Endothelial cell (in vitro differentiated cells): Measurements from ENCODE around the gene ARL3. TPM values are rescaled to one million over a fixed set of nuclear protein-coding genes. Genes with fewer than 3 reads are reported as not detected.

Experiments used
- DNase-seq: peaks from one replicate; pipeline ENCODE4 v3.0.0; 2021; ENCODE audit warnings: low spot score
- H3K27ac Mint-ChIP-seq: one replicate; pipeline ENCODE4 v1.8.0; 2021; ENCODE audit warnings: mixed read lengths, inconsistent platforms; ENCODE audit not compliant: unreplicated experiment
- H3K27me3 Mint-ChIP-seq: one replicate; pipeline ENCODE4 v1.8.0; 2021; ENCODE audit warnings: mild to moderate bottlenecking, moderate library complexity, mixed read lengths, inconsistent platforms; ENCODE audit not compliant: unreplicated experiment
- H3K36me3 Mint-ChIP-seq: one replicate; pipeline ENCODE4 v1.8.0; 2021; ENCODE audit warnings: mild to moderate bottlenecking, low read depth, mixed read lengths, inconsistent platforms; ENCODE audit not compliant: unreplicated experiment
- H3K4me1 Mint-ChIP-seq: one replicate; pipeline ENCODE4 v1.8.0; 2021; ENCODE audit warnings: mild to moderate bottlenecking, mixed read lengths, inconsistent platforms; ENCODE audit not compliant: unreplicated experiment
- H3K4me3 Mint-ChIP-seq: one replicate; pipeline ENCODE4 v1.8.0; 2021; ENCODE audit warnings: mild to moderate bottlenecking, mixed read lengths, inconsistent platforms; ENCODE audit not compliant: unreplicated experiment
- H3K9me3 Mint-ChIP-seq: one replicate; pipeline ENCODE4 v1.8.0; 2021; ENCODE audit warnings: mixed read lengths, inconsistent platforms; ENCODE audit not compliant: unreplicated experiment
- total RNA-seq: library from RNA; stranded (reverse); fragmentation: NEBNext Ultra II Directional; extraction: Animal tissue kit (Norgen Biotek cat#: 25700); gene quantifications from one replicate; pipeline ENCODE4 v1.2.1, GENCODE V29; 2021; ENCODE audit not compliant: unreplicated experiment
- TF ChIP-seq, protein P1 (sequence below): fragments of 200-600 bp; sonication (generic); IDR thresholded peaks from one replicate; pipeline ENCODE4 v1.5.0; 2021; ENCODE audit warnings: antibody characterized with exemption; ENCODE audit not compliant: unreplicated experiment

ARL3 gene
- total RNA-seq, 1 donor from 2014 or later = 9.0 TPM

DNA sequence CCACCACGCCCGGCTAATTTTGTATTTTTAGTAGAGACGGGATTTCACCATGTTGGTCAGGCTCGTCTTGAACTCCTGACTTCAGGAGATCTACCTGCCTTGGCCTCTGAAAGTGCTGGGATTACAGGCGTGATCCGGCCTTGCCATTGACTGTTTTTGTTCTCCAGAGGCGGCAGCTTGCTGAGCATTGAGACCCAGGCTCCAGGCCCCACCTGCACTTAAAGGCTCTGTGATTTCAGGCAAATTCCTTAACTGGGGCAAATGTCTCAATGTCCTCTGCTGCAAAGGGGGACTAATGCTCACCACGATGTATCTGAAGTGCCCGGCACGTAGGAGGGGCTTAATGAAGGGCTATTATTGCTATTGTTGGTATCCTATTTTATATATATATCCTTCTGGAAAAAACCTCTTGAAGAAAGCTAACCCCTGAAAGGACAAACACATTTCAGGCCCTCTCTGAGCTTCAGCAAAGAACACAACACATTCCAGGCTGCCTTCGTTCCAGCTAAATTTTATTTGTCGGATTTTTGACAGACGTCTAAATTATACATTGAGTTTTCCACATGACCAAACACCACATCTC is 40.9 kb downstream of the ARL3 start:
- Mint-ChIP-seq H3K36me3 (no peaks in the 10 kb centered on the region), H3K27ac (peak overlapping the region; percentile 76), H3K4me3 (peak overlapping the region; percentile 22), H3K27me3 (peaks cover 9% of the 10 kb centered on the region), H3K9me3 (no peaks in the 10 kb centered on the region), H3K4me1 (peaks cover 42% of the 10 kb centered on the region)
- TF ChIP-seq, protein P1, sequence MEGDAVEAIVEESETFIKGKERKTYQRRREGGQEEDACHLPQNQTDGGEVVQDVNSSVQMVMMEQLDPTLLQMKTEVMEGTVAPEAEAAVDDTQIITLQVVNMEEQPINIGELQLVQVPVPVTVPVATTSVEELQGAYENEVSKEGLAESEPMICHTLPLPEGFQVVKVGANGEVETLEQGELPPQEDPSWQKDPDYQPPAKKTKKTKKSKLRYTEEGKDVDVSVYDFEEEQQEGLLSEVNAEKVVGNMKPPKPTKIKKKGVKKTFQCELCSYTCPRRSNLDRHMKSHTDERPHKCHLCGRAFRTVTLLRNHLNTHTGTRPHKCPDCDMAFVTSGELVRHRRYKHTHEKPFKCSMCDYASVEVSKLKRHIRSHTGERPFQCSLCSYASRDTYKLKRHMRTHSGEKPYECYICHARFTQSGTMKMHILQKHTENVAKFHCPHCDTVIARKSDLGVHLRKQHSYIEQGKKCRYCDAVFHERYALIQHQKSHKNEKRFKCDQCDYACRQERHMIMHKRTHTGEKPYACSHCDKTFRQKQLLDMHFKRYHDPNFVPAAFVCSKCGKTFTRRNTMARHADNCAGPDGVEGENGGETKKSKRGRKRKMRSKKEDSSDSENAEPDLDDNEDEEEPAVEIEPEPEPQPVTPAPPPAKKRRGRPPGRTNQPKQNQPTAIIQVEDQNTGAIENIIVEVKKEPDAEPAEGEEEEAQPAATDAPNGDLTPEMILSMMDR = no peak
- no peak for DNase-seq

DNA sequence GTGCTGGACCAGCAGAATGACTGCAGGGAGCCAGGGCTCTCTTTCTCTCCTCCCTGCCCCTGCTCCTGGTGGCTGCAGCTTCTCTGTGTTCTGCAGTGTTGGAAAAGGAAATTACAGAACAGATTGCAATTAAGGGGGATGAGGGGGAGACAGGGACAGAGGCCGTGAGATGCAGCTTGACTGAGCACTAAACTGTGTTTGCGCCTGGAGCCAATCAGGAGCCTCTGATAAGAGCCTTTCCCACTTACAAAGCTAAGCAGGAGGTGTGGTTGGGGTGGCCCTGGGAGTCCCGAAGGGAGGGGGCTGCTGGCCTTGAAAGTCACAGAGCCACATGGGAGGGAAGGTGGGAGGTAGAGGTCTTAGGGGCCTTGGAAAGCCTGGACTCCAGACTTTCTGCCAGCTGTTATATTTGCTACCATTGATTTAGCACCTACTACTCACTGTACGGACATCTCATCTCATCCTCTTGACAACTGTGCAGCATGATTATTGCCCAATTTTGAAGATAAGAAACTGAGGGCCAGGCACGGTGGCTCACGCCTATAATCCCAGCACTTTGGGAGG is 43.2 kb downstream of the ARL3 start:
- Mint-ChIP-seq H3K9me3 (no peaks in the 10 kb centered on the region), H3K36me3 (no peaks in the 10 kb centered on the region), H3K4me3 (no peak overlapping the region), H3K27ac (no peak overlapping the region), H3K27me3 (peaks cover 17% of the 10 kb centered on the region), H3K4me1 (peaks cover 24% of the 10 kb centered on the region)
- DNase-seq = no peak
- TF ChIP-seq, protein P1 = no peak

DNA sequence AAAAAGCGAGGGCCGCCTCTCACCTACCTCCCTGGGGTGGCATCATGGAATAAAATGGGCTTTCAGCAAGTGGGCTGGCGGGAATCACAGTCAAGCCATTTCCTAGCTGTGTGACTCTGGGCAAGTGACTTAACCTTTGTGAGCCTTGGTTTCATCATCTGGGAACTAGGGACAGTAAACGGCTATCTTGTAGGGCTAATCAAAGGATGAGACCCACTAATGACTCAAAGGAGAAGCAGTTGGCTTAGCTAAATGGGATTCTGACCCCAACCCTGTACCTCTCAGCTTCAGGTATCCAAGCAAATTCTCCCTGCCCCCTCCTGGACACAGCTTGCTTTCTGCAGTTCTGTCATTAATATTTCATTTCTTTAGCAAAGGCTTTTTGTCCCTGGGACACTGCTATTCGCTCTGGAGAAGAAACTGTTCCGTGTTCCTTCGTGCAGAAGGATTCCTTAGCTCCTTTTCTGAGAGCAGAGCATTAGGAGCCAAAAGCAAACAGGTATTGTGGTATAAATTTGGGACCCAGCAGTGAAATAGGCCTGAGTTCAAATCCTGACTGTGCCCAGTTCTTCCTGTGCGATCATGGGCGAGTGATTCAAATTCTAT is 44.0 kb downstream of the ARL3 start:
- Mint-ChIP-seq H3K4me3 (no peak overlapping the region), H3K36me3 (no peaks in the 10 kb centered on the region), H3K4me1 (peaks cover 18% of the 10 kb centered on the region), H3K27me3 (peaks cover 17% of the 10 kb centered on the region), H3K27ac (no peak overlapping the region), H3K9me3 (no peaks in the 10 kb centered on the region)
- DNase-seq = no peak
- TF ChIP-seq, protein P1 = no peak

DNA sequence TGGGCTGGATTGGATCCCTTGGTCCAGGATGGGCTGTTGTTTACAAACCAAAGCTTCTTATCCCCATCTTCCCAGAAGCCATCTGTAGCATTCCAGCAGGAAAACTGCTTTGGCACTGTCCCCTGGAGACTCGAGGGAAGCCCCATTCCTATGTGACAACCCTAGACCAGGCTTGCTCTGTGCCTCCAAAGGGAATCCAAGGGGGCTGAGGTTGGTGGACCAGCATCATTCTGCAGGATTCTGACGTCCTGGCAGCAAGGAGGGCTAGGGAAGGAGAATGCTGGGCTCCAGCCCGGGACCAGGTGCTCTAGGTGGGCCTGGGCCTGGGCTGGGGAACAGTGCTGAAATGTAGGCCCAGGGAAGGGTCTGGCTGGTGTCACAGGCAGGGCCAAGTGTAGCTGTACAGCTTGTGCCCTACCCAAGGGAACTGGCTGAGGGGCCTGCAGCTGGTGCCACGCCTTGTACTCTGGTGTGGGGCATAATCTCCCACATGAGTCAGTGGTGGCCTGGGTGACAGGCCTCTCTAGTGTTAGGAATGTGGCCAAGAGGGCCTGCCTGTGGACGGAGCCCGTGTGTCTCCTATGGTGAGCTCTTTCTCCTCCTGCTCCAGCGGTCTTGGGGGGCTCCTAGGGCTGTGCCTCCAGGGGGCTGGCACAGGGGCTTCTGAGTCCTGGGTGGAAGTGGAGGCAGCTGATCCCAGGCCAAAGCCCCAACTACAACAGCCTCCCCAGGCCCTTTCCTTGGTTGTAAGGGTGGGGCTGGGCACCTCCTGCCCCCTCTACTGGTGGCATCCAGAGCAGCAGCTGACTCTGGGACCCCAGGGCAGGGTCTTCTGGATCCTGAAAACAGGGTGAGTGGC is 44.8 kb downstream of the ARL3 start:
- DNase-seq = no peak
- TF ChIP-seq, protein P1 = peak; percentile 23
- Mint-ChIP-seq H3K4me3 (no peak overlapping the region), H3K36me3 (no peaks in the 10 kb centered on the region), H3K27me3 (peaks cover 17% of the 10 kb centered on the region), H3K27ac (no peak overlapping the region), H3K4me1 (peaks cover 12% of the 10 kb centered on the region), H3K9me3 (no peaks in the 10 kb centered on the region)
